Liver (tissue), 9 donors: ENCODE results near the gene ZSWIM6. TPM values are rescaled to one million over a fixed set of nuclear protein-coding genes. Genes with fewer than 3 reads are reported as not detected.

Experiments
- DNase-seq: peaks from one replicate; pipeline ENCODE4 v3.0.0-alpha.2; 2017; ENCODE audit warnings: low spot score
- H3K27ac ChIP-seq, 2 donors: one replicate each; pipeline ENCODE4 v1.7.0; 2013; ENCODE audit warnings: inconsistent platforms in 2 of 2, low read length in 2 of 2, control low read depth in 1 of 2, low read depth in 1 of 2, mild to moderate bottlenecking in 1 of 2
- H3K27me3 ChIP-seq, 4 donors: one replicate each; pipeline versions ENCODE4 v1.6.1 to v1.7.0; 2013; ENCODE audit warnings: low read length in 3 of 4, inconsistent platforms in 1 of 4, mild to moderate bottlenecking in 1 of 4, moderate library complexity in 1 of 4; ENCODE audit not compliant: control insufficient read depth in 4 of 4, insufficient read depth in 4 of 4
- H3K36me3 ChIP-seq, 4 donors: one replicate each; pipeline versions ENCODE4 v1.6.1 to v1.7.0; 2013; ENCODE audit warnings: low read length in 3 of 4, mild to moderate bottlenecking in 3 of 4, low read depth in 1 of 4, moderate library complexity in 1 of 4; ENCODE audit not compliant: control insufficient read depth in 4 of 4, insufficient read depth in 3 of 4
- H3K4me1 ChIP-seq, 4 donors: one replicate each; pipeline versions ENCODE4 v1.6.1 to v1.7.0; 2013; ENCODE audit warnings: low read length in 3 of 4, mild to moderate bottlenecking in 3 of 4, moderate library complexity in 1 of 4; ENCODE audit not compliant: control insufficient read depth in 4 of 4, insufficient read depth in 4 of 4
- H3K4me3 ChIP-seq, 3 donors: one replicate each; pipeline versions ENCODE4 v1.6.1 to v1.7.0; 2013; ENCODE audit warnings: low read length in 3 of 3, control low read depth in 1 of 3, low read depth in 1 of 3, mild to moderate bottlenecking in 1 of 3
- H3K9ac ChIP-seq, 2 donors: one replicate each; pipeline ENCODE4 v1.7.0; 2013; ENCODE audit warnings: low read length in 2 of 2, mild to moderate bottlenecking in 2 of 2, moderate library complexity in 2 of 2, control low read depth in 1 of 2, low read depth in 1 of 2
- H3K9me3 ChIP-seq, 4 donors: one replicate each; pipeline versions ENCODE4 v1.6.1 to v1.7.0; 2013; ENCODE audit warnings: low read length in 3 of 4; ENCODE audit not compliant: control insufficient read depth in 4 of 4
- EGR1 ChIP-seq, 2 donors: IDR thresholded peaks; 2 replicates each; pipeline ENCODE4 v1.6.1; 2016 to 2018; ENCODE audit warnings: antibody characterized with exemption in 2 of 2, low read depth in 2 of 2
- FOXA1 ChIP-seq: IDR thresholded peaks from 2 replicates; pipeline ENCODE4 v1.6.1; 2016; ENCODE audit warnings: antibody characterized with exemption
- FOXA2 ChIP-seq: IDR thresholded peaks from 2 replicates; pipeline ENCODE4 v1.6.1; 2016; ENCODE audit warnings: antibody characterized with exemption
- GABPA ChIP-seq, 2 donors: IDR thresholded peaks in 1 of 2; conservative IDR thresholded peaks in 1 of 2; 2 replicates each; pipeline ENCODE4 v1.6.1; 2016; ENCODE audit warnings: antibody characterized with exemption in 2 of 2, mild to moderate bottlenecking in 1 of 2, moderate library complexity in 1 of 2
- HNF4A ChIP-seq, 2 donors: conservative IDR thresholded peaks; 2 replicates each; pipeline ENCODE4 v1.6.1; 2016; ENCODE audit warnings: antibody characterized with exemption in 2 of 2, mild to moderate bottlenecking in 2 of 2
- HNF4G ChIP-seq: IDR thresholded peaks from 2 replicates; pipeline ENCODE4 v1.6.1; 2016; ENCODE audit warnings: antibody characterized with exemption
- NR2F2 ChIP-seq: IDR thresholded peaks from 2 replicates; pipeline ENCODE4 v1.6.1; 2016; ENCODE audit warnings: antibody characterized with exemption
- RAD21 ChIP-seq, 2 donors: IDR thresholded peaks; 2 replicates each; pipeline ENCODE4 v1.6.1; 2016; ENCODE audit warnings: antibody characterized with exemption in 2 of 2, mild to moderate bottlenecking in 2 of 2
- RXRA ChIP-seq, 2 donors: IDR thresholded peaks; 2 replicates each; pipeline ENCODE4 v1.6.1; 2017 to 2018; ENCODE audit warnings: antibody characterized with exemption in 2 of 2, mild to moderate bottlenecking in 1 of 2
- SP1 ChIP-seq: IDR thresholded peaks from 2 replicates; pipeline ENCODE4 v1.6.1; 2018; ENCODE audit warnings: antibody characterized with exemption, mild to moderate bottlenecking
- YY1 ChIP-seq: IDR thresholded peaks from 2 replicates; pipeline ENCODE4 v1.6.1; 2016; ENCODE audit warnings: antibody characterized with exemption, mild to moderate bottlenecking
- whole genome bisulfite sequencing: extraction: QIAGEN DNeasy Blood & Tissue Kit; methylation state at CpG from one replicate; pipeline ENCODE4 v1.1.7; 2013; 5-methylcytosine and 5-hydroxymethylcytosine counted together
- polyA plus RNA-seq, 2 donors: library from polyadenylated mRNA; stranded (reverse) in 1 of 2; unstranded in 1 of 2; fragments of 200-250 nt in 1 of 2; fragments of >200 nt in 1 of 2; fragmentation: Nextera tagmentation in 1 of 2; extraction: Ambion mirVana in 1 of 2; gene quantifications; one replicate each; pipeline versions ENCODE4 v1.2.1 to v1.2.3, GENCODE V29; 2013 to 2015
- total RNA-seq, 2 donors: library from RNA; depleted of rRNA; stranded (reverse); fragments of >200 nt; gene quantifications; one replicate each; pipeline ENCODE4 v1.2.3, GENCODE V29; 2014
- TF ChIP-seq, protein P1 (sequence below): IDR thresholded peaks from 2 replicates; pipeline ENCODE4 v1.6.1; 2016; ENCODE audit warnings: antibody characterized with exemption
- TF ChIP-seq, protein P2 (sequence below): IDR thresholded peaks from 2 replicates; pipeline ENCODE4 v1.6.1; 2016; ENCODE audit warnings: antibody characterized with exemption
- TF ChIP-seq, protein P3 (sequence below): fragments of 150-350 bp; IDR thresholded peaks from 2 replicates; pipeline ENCODE4 v1.5.1; 2017; ENCODE audit warnings: improper control_type of control experiment, low read depth, low read length; ENCODE audit not compliant: missing input control
- TF ChIP-seq, protein P4 (sequence below): IDR thresholded peaks from 2 replicates; pipeline ENCODE4 v1.6.1; 2016; ENCODE audit warnings: antibody characterized with exemption
- TF ChIP-seq, protein P5 (sequence below): IDR thresholded peaks from 2 replicates; pipeline ENCODE4 v1.6.1; 2016; ENCODE audit warnings: antibody characterized with exemption, mild to moderate bottlenecking
- donor health status: healthy.
- donor health status: healthy.
- donor health status: healthy.
- donor health status: healthy.
- donor health status: healthy.

ZSWIM6 gene
- total and polyA plus RNA-seq, 4 donors: 1.3 to 5.2 (median 3.3) TPM

DNA sequence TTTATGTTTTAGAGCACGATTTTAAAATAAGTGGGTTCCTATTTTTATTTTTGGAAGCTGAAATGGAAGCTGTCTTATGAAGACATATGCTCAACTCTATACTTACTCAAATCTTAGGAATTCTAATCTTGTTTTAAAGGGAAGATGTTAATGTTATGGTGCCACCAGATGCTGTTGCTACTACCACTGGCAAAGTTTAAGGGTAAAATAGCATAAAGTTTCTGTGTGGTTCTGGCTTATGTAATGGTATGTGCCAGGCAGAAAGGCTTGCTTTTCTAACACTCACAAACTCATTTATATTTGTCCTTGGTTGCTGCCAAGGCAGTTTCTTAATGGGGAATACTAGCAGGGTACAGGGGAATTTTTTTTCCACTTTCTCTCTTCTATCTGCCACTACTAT is 204.9 kb downstream of the ZSWIM6 start:
- Histone ChIP-seq H3K4me3 (no peak overlapping the region), H3K9me3 (peaks cover 0 to 3% (median 0%) of the 10 kb centered on the region in 4 donors), H3K4me1 (no peaks in the 10 kb centered on the region), H3K27ac (no peak overlapping the region), H3K36me3 (peaks cover 6 to 38% (median 30%) of the 10 kb centered on the region in 4 donors), H3K27me3 (no peaks in the 10 kb centered on the region), H3K9ac (no peak overlapping the region)
- TF ChIP-seq RXRA (IDR thresholded peaks at IDR 0.05) (no peak), SP1 (no peak), YY1 (no peak), FOXA2 (no peak), GABPA (IDR thresholded peaks at IDR 0.05 in 1 of 2, conservative IDR thresholded peaks at IDR 0.05 in 1 of 2) (no peak), RAD21 (IDR thresholded peaks at IDR 0.05) (no peak), HNF4G (no peak), FOXA1 (no peak), NR2F2 (no peak)
- TF ChIP-seq, protein P1, sequence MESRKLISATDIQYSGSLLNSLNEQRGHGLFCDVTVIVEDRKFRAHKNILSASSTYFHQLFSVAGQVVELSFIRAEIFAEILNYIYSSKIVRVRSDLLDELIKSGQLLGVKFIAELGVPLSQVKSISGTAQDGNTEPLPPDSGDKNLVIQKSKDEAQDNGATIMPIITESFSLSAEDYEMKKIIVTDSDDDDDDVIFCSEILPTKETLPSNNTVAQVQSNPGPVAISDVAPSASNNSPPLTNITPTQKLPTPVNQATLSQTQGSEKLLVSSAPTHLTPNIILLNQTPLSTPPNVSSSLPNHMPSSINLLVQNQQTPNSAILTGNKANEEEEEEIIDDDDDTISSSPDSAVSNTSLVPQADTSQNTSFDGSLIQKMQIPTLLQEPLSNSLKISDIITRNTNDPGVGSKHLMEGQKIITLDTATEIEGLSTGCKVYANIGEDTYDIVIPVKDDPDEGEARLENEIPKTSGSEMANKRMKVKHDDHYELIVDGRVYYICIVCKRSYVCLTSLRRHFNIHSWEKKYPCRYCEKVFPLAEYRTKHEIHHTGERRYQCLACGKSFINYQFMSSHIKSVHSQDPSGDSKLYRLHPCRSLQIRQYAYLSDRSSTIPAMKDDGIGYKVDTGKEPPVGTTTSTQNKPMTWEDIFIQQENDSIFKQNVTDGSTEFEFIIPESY: no peak
- TF ChIP-seq, protein P2, sequence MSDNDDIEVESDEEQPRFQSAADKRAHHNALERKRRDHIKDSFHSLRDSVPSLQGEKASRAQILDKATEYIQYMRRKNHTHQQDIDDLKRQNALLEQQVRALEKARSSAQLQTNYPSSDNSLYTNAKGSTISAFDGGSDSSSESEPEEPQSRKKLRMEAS: no peak
- TF ChIP-seq, protein P3, sequence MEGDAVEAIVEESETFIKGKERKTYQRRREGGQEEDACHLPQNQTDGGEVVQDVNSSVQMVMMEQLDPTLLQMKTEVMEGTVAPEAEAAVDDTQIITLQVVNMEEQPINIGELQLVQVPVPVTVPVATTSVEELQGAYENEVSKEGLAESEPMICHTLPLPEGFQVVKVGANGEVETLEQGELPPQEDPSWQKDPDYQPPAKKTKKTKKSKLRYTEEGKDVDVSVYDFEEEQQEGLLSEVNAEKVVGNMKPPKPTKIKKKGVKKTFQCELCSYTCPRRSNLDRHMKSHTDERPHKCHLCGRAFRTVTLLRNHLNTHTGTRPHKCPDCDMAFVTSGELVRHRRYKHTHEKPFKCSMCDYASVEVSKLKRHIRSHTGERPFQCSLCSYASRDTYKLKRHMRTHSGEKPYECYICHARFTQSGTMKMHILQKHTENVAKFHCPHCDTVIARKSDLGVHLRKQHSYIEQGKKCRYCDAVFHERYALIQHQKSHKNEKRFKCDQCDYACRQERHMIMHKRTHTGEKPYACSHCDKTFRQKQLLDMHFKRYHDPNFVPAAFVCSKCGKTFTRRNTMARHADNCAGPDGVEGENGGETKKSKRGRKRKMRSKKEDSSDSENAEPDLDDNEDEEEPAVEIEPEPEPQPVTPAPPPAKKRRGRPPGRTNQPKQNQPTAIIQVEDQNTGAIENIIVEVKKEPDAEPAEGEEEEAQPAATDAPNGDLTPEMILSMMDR: no peak
- TF ChIP-seq, protein P4, sequence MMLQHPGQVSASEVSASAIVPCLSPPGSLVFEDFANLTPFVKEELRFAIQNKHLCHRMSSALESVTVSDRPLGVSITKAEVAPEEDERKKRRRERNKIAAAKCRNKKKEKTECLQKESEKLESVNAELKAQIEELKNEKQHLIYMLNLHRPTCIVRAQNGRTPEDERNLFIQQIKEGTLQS: no peak
- TF ChIP-seq, protein P5, sequence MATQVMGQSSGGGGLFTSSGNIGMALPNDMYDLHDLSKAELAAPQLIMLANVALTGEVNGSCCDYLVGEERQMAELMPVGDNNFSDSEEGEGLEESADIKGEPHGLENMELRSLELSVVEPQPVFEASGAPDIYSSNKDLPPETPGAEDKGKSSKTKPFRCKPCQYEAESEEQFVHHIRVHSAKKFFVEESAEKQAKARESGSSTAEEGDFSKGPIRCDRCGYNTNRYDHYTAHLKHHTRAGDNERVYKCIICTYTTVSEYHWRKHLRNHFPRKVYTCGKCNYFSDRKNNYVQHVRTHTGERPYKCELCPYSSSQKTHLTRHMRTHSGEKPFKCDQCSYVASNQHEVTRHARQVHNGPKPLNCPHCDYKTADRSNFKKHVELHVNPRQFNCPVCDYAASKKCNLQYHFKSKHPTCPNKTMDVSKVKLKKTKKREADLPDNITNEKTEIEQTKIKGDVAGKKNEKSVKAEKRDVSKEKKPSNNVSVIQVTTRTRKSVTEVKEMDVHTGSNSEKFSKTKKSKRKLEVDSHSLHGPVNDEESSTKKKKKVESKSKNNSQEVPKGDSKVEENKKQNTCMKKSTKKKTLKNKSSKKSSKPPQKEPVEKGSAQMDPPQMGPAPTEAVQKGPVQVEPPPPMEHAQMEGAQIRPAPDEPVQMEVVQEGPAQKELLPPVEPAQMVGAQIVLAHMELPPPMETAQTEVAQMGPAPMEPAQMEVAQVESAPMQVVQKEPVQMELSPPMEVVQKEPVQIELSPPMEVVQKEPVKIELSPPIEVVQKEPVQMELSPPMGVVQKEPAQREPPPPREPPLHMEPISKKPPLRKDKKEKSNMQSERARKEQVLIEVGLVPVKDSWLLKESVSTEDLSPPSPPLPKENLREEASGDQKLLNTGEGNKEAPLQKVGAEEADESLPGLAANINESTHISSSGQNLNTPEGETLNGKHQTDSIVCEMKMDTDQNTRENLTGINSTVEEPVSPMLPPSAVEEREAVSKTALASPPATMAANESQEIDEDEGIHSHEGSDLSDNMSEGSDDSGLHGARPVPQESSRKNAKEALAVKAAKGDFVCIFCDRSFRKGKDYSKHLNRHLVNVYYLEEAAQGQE: no peak
- WGBS: 94% methylated on average over 1 of the region's 1 CpG
- no peak for DNase-seq

DNA sequence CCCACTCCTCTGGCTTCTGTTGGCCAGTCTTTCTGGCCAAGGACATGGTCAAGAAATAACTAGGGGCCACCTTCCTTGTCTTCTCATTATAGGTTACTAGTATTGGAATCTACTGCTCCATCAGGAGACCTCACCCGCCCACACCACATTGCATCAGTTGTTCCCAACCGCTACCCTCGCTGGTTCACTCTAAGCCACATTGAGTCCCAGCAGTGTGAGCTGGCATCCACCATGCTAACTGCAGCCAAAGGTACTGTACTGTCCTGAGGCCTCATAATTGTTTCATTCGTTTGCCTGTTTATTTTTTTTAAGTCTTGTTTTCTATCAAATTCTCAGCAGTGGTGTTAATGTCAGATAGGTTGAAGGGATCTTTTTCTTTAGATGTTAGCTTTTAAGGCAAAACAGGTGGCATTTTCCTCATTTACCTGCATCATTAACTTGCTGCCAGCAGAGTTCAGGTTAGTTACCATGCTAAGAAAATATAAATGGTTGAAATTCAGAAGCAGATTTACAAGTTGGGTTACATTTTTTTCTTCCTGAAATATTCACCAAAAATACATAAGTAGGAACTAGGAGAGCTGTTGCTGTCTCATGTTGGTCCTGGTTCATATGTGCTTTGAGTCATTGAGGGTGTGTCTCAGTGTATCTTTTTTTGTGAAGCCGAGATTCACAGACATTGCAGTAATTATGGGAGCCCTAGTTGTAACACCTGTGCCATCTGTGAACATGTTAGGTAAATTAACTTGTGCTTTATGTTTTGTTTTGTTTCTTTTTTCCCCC is 206.9 kb downstream of the ZSWIM6 start:
- Histone ChIP-seq H3K27me3 (no peaks in the 10 kb centered on the region), H3K27ac (no peak overlapping the region), H3K4me1 (no peaks in the 10 kb centered on the region), H3K9ac (no peak overlapping the region), H3K36me3 (peaks cover 10 to 52% (median 46%) of the 10 kb centered on the region in 4 donors), H3K9me3 (peaks cover 0 to 6% (median 3%) of the 10 kb centered on the region in 4 donors), H3K4me3 (no peak overlapping the region)
- DNase-seq: no peak
- 93% methylated on average over 5 of the region's 5 CpGs for WGBS
- no peak for TF ChIP-seq SP1
- TF ChIP-seq RXRA (IDR thresholded peaks at IDR 0.05): no peak
- TF ChIP-seq, protein P2: no peak
- TF ChIP-seq HNF4A (conservative IDR thresholded peaks at IDR 0.05): no peak
- no peak for TF ChIP-seq EGR1 (IDR thresholded peaks at IDR 0.05; ENCODE audit: low read depth in 2 of 2)
- TF ChIP-seq, protein P3: no peak
- TF ChIP-seq, protein P1: no peak
- TF ChIP-seq YY1: no peak
